ENCODE data around the gene AMOTL1. TPM values are rescaled to one million over a fixed set of nuclear protein-coding genes. Genes with fewer than 3 reads are reported as not detected.

The AMOTL1 gene
- total RNA-seq, 4 donors from 2014 or later: 2.5 to 19.0 (median 7.2) TPM

DNA sequence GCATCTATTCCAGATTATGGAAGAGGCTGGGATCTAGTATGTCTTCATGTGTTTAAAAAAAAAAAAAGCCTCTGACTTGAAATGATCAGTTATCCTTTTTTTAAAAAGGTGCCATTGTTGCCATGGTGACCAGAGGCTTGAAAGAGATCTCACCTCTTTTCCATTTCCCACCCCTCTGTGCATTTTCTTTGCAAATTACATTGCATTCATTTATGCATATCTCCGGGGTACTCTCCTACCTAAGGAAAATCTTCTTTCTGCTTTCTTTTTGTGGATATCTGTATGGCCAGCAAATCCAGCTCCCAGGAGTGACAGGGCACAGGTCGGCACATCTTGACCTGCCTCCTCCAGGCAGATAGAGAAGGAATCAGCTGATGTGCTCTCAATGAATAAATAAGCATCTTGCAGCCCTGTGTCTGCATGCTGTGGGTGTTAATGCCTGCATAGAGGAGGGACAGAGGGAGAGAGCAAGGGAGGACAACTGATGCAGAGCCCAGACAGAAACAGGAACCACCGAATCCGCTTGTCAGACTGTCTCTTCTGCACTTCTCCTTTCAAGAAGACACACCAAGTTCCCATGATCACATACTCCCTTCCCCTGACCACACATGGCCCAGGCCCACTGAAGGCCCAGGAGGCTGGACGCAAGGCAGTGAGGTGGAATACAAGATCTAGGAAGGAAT, 154.3 kb downstream of the AMOTL1 start:
- H3K27ac ChIP-seq: no peak overlapping the region
- no peaks in the 10 kb centered on the region for H3K36me3 ChIP-seq
- TF ChIP-seq, protein P1, sequence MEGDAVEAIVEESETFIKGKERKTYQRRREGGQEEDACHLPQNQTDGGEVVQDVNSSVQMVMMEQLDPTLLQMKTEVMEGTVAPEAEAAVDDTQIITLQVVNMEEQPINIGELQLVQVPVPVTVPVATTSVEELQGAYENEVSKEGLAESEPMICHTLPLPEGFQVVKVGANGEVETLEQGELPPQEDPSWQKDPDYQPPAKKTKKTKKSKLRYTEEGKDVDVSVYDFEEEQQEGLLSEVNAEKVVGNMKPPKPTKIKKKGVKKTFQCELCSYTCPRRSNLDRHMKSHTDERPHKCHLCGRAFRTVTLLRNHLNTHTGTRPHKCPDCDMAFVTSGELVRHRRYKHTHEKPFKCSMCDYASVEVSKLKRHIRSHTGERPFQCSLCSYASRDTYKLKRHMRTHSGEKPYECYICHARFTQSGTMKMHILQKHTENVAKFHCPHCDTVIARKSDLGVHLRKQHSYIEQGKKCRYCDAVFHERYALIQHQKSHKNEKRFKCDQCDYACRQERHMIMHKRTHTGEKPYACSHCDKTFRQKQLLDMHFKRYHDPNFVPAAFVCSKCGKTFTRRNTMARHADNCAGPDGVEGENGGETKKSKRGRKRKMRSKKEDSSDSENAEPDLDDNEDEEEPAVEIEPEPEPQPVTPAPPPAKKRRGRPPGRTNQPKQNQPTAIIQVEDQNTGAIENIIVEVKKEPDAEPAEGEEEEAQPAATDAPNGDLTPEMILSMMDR (IDR thresholded peaks at IDR 0.05): no peak
- no peak for TF ChIP-seq POLR2A (IDR thresholded peaks at IDR 0.05)
- no peaks in the 10 kb centered on the region for H3K27me3 ChIP-seq
- no peak for DNase-seq
- H3K9me3 ChIP-seq: no peaks in the 10 kb centered on the region
- H3K4me3 ChIP-seq: no peak overlapping the region
- peaks cover 0 to 10% (median 0%) of the 10 kb centered on the region in 4 donors for H3K4me1 ChIP-seq

DNA sequence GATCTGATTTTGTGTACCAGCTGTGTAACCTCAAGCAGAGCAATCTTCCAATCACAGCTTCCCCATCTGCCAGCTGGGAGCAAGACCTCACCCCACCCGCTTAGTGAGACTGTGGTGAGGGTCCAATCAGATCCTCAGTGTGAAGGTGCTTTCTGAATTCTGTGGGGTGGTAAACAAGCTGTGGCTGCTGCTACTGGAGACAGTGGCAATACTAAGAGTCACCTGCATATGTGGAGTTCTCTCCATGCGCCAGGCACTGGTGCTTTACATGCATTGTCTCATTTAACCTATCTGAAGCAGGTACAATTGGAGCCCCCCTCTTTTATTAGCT, 154.8 kb downstream of the AMOTL1 start:
- Histone ChIP-seq H3K27ac (no peak overlapping the region), H3K4me1 (peaks cover 0 to 15% (median 0%) of the 10 kb centered on the region in 4 donors), H3K27me3 (no peaks in the 10 kb centered on the region), H3K36me3 (no peaks in the 10 kb centered on the region), H3K4me3 (no peak overlapping the region), H3K9me3 (no peaks in the 10 kb centered on the region)
- TF ChIP-seq POLR2A (IDR thresholded peaks at IDR 0.05): no peak
- TF ChIP-seq, protein P1 (IDR thresholded peaks at IDR 0.05): no peak
- DNase-seq: no peak

DNA sequence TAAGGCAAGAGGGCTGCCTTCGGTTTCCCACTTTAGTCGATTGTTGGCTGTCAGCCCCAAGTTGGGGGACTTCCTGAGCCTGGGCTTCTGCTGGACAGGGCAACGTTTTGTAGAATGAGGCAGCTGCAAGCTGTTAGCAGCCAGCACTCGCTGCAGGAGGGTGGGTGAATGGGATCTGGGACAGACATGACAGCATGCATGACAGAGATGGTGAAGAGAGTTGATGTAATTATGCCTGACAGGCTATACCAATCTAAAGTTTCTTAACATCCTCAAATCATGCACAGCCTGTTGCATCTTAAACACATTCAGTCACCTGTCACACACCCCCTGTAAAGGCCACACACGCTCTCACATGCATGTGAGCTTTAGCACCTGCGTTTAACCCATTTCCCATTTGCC, 156.0 kb downstream of the AMOTL1 start:
- Histone ChIP-seq H3K36me3 (no peaks in the 10 kb centered on the region), H3K9me3 (no peaks in the 10 kb centered on the region), H3K4me1 (peaks cover 0 to 21% (median 0%) of the 10 kb centered on the region in 4 donors), H3K4me3 (no peak overlapping the region), H3K27me3 (no peaks in the 10 kb centered on the region), H3K27ac (peak overlapping the region in 1 of 4 donors; percentile 43)
- DNase-seq: no peak
- TF ChIP-seq, protein P1 (IDR thresholded peaks at IDR 0.05): no peak
- no peak for TF ChIP-seq POLR2A (IDR thresholded peaks at IDR 0.05)

DNA sequence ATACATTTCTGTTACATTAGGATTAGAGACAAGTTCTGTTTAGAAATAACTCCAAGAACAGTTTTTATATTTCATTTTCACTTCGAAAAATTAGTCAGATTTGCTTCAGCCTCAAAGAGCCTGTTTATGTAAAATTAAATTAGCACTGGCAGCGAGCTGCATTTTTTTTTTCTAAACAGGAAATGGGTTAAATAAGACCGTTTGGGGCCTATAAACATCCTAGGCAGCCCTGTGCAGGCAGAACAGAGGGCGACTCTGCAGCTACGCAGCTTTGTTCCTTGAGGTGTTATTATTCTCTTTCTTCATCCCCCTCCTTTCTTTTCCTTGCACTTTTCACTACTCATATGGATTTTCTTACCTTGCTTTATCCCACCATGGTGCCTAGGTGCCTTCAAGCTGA, 156.5 kb downstream of the AMOTL1 start:
- Histone ChIP-seq H3K36me3 (no peaks in the 10 kb centered on the region), H3K27ac (peak overlapping the region in 3 of 4 donors; percentile 37 to 55 (median 43)), H3K4me1 (peaks cover 0 to 21% (median 0%) of the 10 kb centered on the region in 4 donors), H3K4me3 (no peak overlapping the region), H3K27me3 (no peaks in the 10 kb centered on the region), H3K9me3 (no peaks in the 10 kb centered on the region)
- TF ChIP-seq POLR2A (IDR thresholded peaks at IDR 0.05): no peak
- TF ChIP-seq, protein P1 (IDR thresholded peaks at IDR 0.05): no peak
- DNase-seq: no peak

DNA sequence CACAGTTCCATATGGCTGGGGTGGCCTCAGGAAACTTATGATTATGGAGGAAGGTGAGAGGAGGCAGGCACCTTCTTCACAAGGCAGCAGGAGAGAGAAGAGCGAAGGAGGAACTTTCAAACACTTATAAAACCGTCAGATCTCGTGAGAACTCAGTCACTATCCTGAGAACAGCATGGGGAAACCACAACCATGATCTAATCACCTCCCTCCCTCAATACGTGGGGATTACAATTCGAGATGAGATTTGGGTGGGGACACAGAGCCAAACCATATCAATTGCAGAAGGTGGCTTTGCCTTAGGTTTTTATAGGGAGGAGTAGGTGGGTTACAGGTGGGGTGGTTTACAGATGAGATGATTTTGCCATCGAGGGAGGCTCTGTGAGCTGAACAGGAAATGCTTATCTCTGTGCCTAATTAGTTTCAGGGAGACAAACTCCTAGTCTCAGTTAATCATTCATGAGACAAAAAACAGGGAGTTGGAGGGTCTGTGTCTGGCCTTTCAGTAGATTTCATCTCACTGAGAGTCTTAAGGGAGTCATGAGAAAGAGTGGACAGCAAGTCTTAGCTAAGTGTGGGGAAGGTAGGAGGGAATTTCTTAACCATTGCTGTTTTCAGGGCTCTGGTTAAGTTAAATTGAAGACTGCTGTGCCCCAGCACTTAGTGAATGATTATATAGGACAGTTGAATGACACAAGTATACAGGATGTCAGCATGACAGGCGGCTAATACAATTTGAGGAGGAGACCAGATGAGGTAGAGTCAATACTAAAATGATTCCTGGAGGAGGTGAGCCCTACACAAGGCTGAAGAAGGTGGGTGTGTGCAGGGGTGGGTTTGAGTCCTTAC, 157.5 kb downstream of the AMOTL1 start:
- Histone ChIP-seq H3K27ac (peak overlapping the region; percentile 37 to 77 (median 49)), H3K36me3 (no peaks in the 10 kb centered on the region), H3K27me3 (no peaks in the 10 kb centered on the region), H3K4me1 (peaks cover 0 to 21% (median 0%) of the 10 kb centered on the region in 4 donors), H3K9me3 (no peaks in the 10 kb centered on the region), H3K4me3 (no peak overlapping the region)
- TF ChIP-seq POLR2A (IDR thresholded peaks at IDR 0.05): no peak
- TF ChIP-seq, protein P1 (IDR thresholded peaks at IDR 0.05): no peak
- no peak for DNase-seq
